Upper lobe of left lung (tissue), 6 donors: ENCODE results near the gene SLC30A1. TPM values are rescaled to one million over a fixed set of nuclear protein-coding genes. Genes with fewer than 3 reads are reported as not detected.

Experiments
- ATAC-seq, 2 donors: fragments of 200-7000 bp; cut with Tn5 transposase; one replicate each; pipeline ENCODE4 v1.9.1; 2022; ENCODE audit warnings: mild to moderate bottlenecking in 2 of 2, moderate library complexity in 2 of 2; ENCODE audit not compliant: low FRiP score in 2 of 2
- DNase-seq, 2 donors: peaks; one replicate each; pipeline ENCODE4 v3.0.0-alpha.2; 2019 to 2020
- H3K27ac ChIP-seq, 4 donors: fragments of 200-600 bp; sonication (generic); one replicate each; pipeline ENCODE4 v1.5.1; 2016 to 2019
- H3K27me3 ChIP-seq, 4 donors: fragments of 200-600 bp; sonication (generic); one replicate each; pipeline ENCODE4 v1.5.1; 2017 to 2019
- H3K36me3 ChIP-seq, 4 donors: fragments of 200-600 bp; sonication (generic); one replicate each; pipeline ENCODE4 v1.5.1; 2016 to 2019
- H3K4me1 ChIP-seq, 4 donors: fragments of 200-600 bp; sonication (generic); one replicate each; pipeline ENCODE4 v1.5.1; 2018 to 2019
- H3K4me3 ChIP-seq, 4 donors: fragments of 200-600 bp; sonication (generic); one replicate each; pipeline ENCODE4 v1.5.1; 2017 to 2019; ENCODE audit warnings: mild to moderate bottlenecking in 2 of 4, moderate library complexity in 1 of 4
- H3K9me3 ChIP-seq, 4 donors: fragments of 200-600 bp; sonication (generic); one replicate each; pipeline ENCODE4 v1.5.1; 2018 to 2019
- EP300 ChIP-seq, 4 donors: sonication (generic); formaldehyde crosslinking; IDR thresholded peaks; one replicate each; pipeline ENCODE4 v1.5.1; 2017; ENCODE audit warnings: antibody characterized with exemption in 4 of 4, control low read depth in 2 of 4
- POLR2A ChIP-seq, 4 donors: fragments of 450-650 bp; IDR thresholded peaks; one replicate each; pipeline ENCODE4 v1.5.1; 2016 to 2017; ENCODE audit warnings: antibody characterized with exemption in 4 of 4, mild to moderate bottlenecking in 2 of 4
- POLR2AphosphoS5 ChIP-seq, 2 donors: sonication (generic); formaldehyde crosslinking; IDR thresholded peaks; one replicate each; pipeline ENCODE4 v1.5.1; 2017; ENCODE audit warnings: antibody characterized with exemption in 2 of 2
- WGBS, 2 donors: methylation state at CpG; one replicate each; pipeline ENCODE4 v1.1.5; 2017 to 2018; 5-methylcytosine and 5-hydroxymethylcytosine counted together
- total RNA-seq, 6 donors: library from RNA; depleted of rRNA in 4 of 6; stranded (reverse); fragments of >200 nt in 4 of 6; gene quantifications; one replicate each; pipeline versions ENCODE4 v1.1.0 to v1.2.1, GENCODE V29; 2016 to 2021
- TF ChIP-seq, protein P1 (sequence below), 6 experiments: fragments of 450-650 bp in 4 of 6; fragments of 200-600 bp in 2 of 6; sonication (generic) in 2 of 6; IDR thresholded peaks; one replicate each; pipeline ENCODE4 v1.5.1; 2016 to 2019; ENCODE audit warnings: antibody characterized with exemption in 6 of 6
- donor health status: DM: no; HTN: no; CAD: no; lungs with moderate emphysema.
- donor health status: DM: no; HTN: yes; CAD: no; lungs with severe emphysema.

Gene SLC30A1
- total RNA-seq, 6 donors from 2014 or later = 3.1 to 19.2 (median 13.2) TPM

DNA sequence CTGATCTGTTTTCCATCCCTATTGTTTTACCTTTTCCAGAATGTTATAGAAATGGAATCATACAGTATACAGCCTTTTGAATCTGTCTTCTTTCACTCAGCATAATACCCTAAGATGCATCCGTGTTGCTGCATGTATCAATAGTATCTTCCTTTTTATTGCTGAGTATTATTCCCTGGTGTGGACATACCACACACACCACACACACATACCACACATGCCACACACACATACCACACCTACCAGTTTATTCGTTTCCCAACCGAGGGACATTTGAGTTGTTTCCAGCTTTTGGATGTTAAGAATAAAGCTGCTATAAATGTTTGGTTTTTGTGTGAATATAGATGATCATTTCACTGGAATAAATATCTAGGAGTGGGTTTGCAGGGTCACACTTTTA, 22.2 kb upstream of the SLC30A1 start:
- WGBS, 2 donors = 81 to 86% methylated on average over 3 of the region's 3 CpGs
- no peaks in the 10 kb centered on the region for H3K27me3 ChIP-seq
- peaks cover 0 to 5% (median 1%) of the 10 kb centered on the region in 4 donors for H3K4me1 ChIP-seq
- no peaks in the 10 kb centered on the region for H3K9me3 ChIP-seq
- H3K27ac ChIP-seq = no peak overlapping the region
- no peak overlapping the region for H3K4me3 ChIP-seq
- H3K36me3 ChIP-seq = no peaks in the 10 kb centered on the region
- TF ChIP-seq POLR2AphosphoS5 (IDR thresholded peaks at IDR 0.05) (no peak), POLR2A (IDR thresholded peaks at IDR 0.05) (no peak), EP300 (IDR thresholded peaks at IDR 0.05) (no peak)
- TF ChIP-seq, protein P1, sequence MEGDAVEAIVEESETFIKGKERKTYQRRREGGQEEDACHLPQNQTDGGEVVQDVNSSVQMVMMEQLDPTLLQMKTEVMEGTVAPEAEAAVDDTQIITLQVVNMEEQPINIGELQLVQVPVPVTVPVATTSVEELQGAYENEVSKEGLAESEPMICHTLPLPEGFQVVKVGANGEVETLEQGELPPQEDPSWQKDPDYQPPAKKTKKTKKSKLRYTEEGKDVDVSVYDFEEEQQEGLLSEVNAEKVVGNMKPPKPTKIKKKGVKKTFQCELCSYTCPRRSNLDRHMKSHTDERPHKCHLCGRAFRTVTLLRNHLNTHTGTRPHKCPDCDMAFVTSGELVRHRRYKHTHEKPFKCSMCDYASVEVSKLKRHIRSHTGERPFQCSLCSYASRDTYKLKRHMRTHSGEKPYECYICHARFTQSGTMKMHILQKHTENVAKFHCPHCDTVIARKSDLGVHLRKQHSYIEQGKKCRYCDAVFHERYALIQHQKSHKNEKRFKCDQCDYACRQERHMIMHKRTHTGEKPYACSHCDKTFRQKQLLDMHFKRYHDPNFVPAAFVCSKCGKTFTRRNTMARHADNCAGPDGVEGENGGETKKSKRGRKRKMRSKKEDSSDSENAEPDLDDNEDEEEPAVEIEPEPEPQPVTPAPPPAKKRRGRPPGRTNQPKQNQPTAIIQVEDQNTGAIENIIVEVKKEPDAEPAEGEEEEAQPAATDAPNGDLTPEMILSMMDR (IDR thresholded peaks at IDR 0.05) = no peak
- no peak for ATAC-seq
- no peak for DNase-seq

DNA sequence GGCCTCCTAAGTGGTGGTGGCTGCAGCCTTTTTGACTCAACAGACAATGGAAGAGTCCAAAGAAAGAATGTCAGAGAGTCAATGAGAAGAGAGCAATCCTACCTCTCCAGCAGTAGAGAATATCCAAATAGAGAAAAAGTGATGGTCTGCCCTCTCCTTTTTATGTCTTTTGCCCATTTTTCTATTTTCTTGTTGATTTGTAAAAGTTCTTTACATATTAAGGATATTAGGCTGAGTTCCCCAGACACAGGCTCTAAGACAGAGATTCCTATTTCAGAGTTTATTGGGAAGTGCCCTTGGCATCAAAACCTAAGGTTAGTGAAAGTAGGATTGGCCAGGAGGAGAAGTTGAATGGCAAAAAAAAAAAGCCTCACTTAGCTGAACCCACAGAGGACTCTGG, 20.3 kb upstream of the SLC30A1 start:
- Histone ChIP-seq H3K36me3 (no peaks in the 10 kb centered on the region), H3K4me1 (peaks cover 0 to 3% (median 0%) of the 10 kb centered on the region in 4 donors), H3K27ac (no peak overlapping the region), H3K27me3 (no peaks in the 10 kb centered on the region), H3K4me3 (no peak overlapping the region), H3K9me3 (no peaks in the 10 kb centered on the region)
- DNase-seq = no peak
- ATAC-seq = no peak
- no peak for TF ChIP-seq EP300 (IDR thresholded peaks at IDR 0.05)
- TF ChIP-seq POLR2A (IDR thresholded peaks at IDR 0.05) = no peak
- TF ChIP-seq POLR2AphosphoS5 (IDR thresholded peaks at IDR 0.05) = no peak
- TF ChIP-seq, protein P1 (IDR thresholded peaks at IDR 0.05) = no peak

DNA sequence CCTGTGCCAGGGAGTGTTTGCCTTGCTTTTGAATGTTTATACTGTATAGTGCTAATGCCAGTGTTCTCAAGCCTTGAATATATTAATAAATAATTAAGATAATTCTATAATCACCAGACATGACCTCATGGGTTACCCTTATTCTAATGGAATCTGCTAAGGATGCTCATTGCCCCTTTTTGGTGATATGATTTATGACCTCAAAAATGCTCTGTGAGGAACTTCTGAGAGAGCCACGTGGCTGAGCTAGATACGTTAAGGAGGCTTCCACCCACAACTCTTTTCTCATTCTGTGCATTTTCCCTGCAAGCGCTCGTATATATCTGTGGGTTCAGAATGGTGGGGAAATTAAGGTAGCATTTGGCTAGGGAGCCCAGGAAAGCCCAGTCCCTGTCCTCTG, 19.6 kb upstream of the SLC30A1 start:
- H3K36me3 ChIP-seq = no peaks in the 10 kb centered on the region
- peaks cover 0 to 3% (median 0%) of the 10 kb centered on the region in 4 donors for H3K4me1 ChIP-seq
- no peak overlapping the region for H3K4me3 ChIP-seq
- no peak for DNase-seq
- TF ChIP-seq EP300 (IDR thresholded peaks at IDR 0.05) = no peak
- TF ChIP-seq, protein P1 (IDR thresholded peaks at IDR 0.05) = no peak
- TF ChIP-seq POLR2AphosphoS5 (IDR thresholded peaks at IDR 0.05) = no peak
- TF ChIP-seq POLR2A (IDR thresholded peaks at IDR 0.05) = no peak
- no peak overlapping the region for H3K27ac ChIP-seq
- no peak for ATAC-seq
- H3K27me3 ChIP-seq = no peaks in the 10 kb centered on the region
- WGBS, 2 donors = 72 to 84% methylated on average over 4 of the region's 4 CpGs
- H3K9me3 ChIP-seq = no peaks in the 10 kb centered on the region

DNA sequence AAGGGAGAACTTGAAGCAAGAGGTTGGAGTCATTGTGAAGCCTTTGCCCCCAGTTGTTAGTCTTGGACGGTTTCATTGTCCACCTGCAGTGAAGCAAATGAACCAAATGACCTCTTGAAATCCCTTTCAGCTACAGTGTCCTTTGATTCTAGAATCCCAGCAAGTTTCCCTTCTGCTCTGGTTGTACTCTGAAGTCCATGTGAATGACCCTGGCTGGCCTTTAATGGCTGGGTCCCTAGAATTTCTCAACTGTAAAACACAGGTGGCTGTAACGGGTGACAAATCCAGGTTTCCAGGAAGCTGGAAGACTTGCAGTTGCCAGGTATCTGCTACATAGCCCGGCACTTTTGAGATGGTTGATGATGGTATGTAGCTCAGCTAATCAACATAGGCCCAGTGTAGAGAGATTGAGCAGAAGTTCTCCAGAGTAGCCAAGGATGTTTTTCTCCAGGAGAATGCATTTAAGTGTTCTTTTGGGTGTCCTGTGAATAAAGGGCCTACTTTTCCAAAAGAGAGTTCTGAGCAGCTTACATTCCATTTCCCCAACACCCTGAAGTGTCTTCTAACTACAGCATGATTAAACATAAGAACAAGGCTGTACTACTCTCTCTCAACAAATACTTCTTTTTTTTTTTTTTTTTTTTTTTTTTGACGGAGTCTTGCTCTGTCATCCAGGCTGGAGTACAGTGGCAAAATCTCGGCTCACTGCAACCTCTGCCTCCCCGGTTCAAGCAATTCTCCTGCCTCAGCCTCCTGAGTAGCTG, 17.6 kb upstream of the SLC30A1 start:
- H3K4me1 ChIP-seq = no peaks in the 10 kb centered on the region
- DNase-seq (no peak), ATAC-seq (no peak)
- H3K36me3 ChIP-seq = no peaks in the 10 kb centered on the region
- no peak overlapping the region for H3K27ac ChIP-seq
- 51 to 67% methylated on average over 6 of the region's 6 CpGs for WGBS, 2 donors
- no peaks in the 10 kb centered on the region for H3K27me3 ChIP-seq
- TF ChIP-seq POLR2AphosphoS5 (IDR thresholded peaks at IDR 0.05) (no peak), POLR2A (IDR thresholded peaks at IDR 0.05) (no peak)
- TF ChIP-seq, protein P1 (IDR thresholded peaks at IDR 0.05) = no peak
- no peaks in the 10 kb centered on the region for H3K9me3 ChIP-seq
- no peak overlapping the region for H3K4me3 ChIP-seq

DNA sequence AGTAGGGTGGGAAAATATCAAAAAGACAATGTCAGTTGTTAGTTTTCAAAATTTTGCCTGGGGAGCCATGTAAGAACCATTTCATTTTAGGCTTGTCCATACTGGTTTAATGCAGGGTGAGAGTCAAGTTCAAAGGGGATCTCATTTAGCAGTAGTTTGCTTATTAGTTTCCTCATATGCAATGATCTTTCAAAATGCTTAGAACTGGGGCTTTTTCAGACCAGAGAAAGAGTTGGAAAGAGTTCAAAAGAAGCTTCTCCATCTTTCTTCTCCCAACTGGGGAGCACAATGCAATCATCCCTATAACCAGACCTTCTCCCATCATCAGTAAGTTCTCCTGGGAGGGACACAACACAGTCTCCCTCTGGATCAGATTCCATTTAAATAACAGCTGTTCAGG, 16.5 kb upstream of the SLC30A1 start:
- H3K27ac ChIP-seq = no peak overlapping the region
- H3K36me3 ChIP-seq = no peaks in the 10 kb centered on the region
- no peak for TF ChIP-seq POLR2A (IDR thresholded peaks at IDR 0.05)
- no peak for TF ChIP-seq POLR2AphosphoS5 (IDR thresholded peaks at IDR 0.05)
- TF ChIP-seq, protein P1 (IDR thresholded peaks at IDR 0.05) = no peak
- no peak for TF ChIP-seq EP300 (IDR thresholded peaks at IDR 0.05)
- no peak overlapping the region for H3K4me3 ChIP-seq
- peaks cover 0 to 3% (median 1%) of the 10 kb centered on the region in 4 donors for H3K4me1 ChIP-seq
- H3K27me3 ChIP-seq = no peaks in the 10 kb centered on the region
- H3K9me3 ChIP-seq = no peaks in the 10 kb centered on the region
- DNase-seq (no peak), ATAC-seq (no peak)
